ENCODE data around the gene ZNF845.
A peak's percentile ranks its signal among the peaks of the same experiment; 100 is the strongest.
"Not testable (repeated sequence)": the region's sequence is repeated elsewhere in the genome, so short reads cannot be mapped to it uniquely, and the experiment has no call there.

The ZNF845 gene

DNA sequence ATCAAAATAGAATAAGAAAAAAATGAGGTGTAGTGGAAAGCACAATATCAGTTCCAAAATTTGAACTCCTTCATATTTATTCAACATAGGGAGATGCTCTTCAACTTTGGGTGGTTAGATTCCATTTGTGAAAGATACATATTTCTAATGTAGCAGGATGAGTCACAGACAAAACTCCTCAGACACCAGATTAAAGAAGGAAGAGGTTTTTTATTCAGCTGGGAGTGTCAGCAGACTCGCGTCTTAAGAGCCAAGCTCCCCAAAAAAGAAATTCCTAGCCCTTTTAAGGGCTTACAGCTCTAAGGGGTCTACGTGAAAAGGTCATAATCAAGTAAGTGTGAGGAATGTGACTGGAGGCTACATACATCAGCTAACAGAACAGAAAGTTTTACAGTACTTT lies 54.6 kb downstream of the ZNF845 start:
- DNase-seq = peak; percentile 4

DNA sequence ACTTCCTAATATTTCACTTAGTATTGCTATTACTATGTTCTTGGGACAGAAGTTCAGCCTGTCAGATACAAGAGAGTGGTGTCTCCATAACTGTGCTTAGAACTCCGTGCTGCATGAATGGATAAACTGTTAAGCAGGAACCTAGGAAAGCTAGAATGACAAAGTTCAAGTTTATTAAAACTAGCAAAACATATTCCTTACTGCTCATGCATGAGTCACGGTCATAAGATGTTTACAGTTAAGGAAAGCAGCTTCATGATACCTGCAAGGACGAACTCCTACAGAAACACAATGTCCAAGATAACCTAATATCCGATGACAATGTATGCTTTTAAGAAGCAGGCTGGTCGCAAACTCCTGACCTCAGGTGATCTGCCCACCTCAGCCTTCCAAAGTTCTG lies 55.4 kb downstream of the ZNF845 start:
- no peak for DNase-seq

DNA sequence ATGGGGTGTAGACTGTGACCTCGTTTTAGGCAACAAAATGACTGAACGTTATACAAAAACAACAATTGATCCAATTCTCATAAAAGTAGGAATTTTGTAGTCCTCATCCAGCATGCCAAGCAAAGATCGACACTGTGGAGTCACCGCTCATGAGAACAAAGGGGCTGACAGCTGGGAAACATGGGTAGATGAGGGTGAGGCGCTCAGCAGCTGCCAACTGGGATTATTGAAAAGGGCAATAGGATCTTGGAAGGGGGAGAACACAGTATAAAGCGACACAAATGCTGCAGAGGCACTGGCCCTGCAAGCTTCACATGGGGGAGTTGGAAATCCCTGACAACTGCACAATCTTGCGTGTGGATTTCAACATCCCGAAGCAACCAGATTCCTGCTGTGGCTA lies 56.0 kb downstream of the ZNF845 start:
- DNase-seq = no peak

DNA sequence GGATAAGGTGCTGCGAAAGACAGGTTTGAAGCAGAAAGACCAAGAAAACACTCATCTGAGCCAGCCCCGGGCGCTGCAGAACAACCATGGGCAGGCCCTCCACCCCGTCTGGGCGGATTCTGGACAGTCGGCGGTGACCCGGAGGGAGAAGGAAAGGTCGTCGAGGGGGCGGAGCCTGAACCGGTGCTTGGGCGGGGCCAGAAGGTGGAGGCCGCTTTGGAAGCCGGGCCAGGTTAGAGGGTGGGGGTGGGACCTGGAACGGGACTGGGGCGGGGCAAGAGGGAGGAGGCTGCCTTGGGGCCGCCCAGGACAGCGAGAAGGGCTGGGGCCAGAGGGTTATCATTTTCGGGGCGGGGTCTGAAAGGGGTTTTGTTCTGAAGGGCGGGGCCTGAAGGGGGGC lies 56.4 kb downstream of the ZNF845 start:
- no peak for DNase-seq

DNA sequence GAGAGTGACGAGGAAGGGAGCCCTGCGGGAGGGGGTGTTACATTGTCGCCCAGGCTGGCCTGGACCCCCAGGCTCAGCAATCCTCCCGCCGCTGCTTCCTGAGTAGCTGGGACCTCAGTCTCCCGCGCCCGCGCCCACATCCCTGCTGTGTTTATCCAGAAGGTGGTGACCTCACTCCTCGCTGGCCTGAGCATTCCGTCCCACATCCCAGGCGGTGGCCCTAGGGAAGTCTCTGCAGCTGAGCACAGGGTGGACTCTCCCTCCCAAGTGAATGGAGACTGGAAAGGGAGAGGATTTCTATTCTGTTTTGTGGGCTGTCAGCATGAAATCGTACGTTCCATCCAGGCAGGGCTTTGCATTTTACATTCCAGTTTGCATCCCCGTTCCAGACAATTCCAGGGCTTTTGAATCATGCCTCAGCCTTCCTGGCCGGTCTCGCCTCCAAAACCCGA lies 61.0 kb downstream of the ZNF845 start:
- no peak for DNase-seq

DNA sequence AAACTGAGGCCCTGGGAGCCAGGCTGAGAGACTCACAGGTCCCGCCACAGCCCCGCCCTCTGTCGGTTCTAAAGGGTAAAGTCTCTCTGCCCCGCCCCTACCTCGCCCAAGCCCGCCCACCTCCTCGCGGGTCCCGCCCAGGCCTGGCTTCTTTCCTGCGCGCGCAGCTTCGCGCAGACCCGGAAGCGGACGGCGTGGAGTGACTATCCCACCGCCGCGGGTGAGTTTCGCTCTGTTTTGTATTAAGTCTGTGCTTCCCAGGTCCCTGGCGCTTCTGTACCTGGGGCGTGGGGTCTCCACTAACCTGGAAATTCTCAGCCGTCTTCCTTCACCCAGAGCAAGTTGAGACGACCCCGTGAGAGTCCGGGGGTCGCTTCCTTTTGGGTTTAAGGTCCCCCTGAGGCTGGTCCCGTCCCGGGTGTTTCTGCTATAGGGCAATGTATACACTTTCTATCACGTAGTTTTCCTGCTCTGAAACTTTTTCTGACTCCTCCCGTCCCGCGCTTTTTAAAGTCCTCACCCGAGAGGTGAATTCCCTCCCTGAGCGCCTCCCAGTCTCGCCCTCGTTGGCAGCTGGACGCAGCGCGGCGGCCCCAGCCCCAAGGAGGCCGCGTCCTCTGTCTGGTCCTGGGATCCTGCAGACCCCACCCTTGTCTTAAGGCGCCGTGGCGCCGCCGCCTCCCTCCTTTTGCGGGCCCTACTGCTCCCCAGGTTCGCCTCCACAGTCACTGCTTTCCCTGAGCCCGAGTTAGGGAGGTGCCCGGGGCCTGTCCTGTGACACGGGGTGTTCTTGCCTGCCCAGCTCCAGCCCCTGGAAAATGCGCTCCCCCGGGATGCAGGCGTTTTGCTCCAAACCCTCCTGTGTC lies 61.7 kb downstream of the ZNF845 start, which contains the start of gene ZNF765:
Gene ZNF765, plus strand, starts transcription at position 176 of the 866 bp plus-strand sequence. CDS start 2,867 bp downstream, outside the sequence.
- peak; percentile 93 for DNase-seq

DNA sequence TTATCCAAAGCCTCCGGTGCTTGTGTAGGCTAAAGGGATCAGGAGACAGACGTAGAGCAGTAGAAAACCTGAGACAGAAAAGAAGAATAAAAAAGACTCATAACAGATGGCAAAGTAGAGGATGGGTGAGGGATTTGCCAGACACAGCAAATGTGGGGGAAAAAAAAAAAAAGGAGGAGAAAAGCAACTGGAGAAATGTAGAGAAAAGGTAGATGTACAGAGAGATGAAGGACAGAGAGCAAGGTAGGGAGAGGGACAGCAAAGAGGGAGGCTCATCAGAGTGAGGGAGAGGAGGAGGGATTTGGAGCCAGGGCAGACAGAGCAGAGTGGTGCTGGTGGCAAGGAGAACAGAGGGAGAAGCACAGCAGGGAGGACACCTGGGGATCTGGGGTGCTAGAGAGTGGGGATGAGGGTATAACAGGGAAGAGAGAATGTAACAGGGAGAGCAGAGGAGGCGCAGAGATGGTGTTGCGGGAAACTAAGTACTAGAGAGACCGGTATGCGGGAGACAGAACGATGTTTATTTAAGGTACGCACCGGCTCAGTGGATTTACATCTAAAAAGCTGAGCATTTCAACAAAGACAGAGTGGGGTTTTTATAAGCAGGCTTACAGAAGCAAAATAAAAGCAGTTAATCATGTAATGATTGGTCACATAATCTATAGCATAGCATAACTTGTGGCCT lies 62.4 kb downstream of the ZNF845 start:
- DNase-seq = not testable (repeated sequence)

DNA sequence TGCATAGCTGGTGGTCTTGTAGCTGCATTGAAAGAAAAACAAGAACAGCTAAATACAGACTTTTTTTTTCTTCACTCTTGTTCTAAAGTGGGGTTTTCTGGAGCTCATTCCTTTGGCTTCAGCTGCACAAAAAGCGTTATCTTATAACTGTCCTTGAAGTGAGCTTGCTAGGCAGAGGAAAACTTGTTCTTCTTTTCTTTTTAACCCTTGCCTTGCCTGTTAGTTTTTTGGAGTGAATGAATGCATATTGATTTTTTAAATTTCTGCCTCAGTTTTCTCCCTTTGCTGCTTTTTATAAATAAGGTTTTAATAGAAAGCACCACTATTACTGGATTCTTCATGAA lies 62.9 kb downstream of the ZNF845 start:
- no peak for DNase-seq

DNA sequence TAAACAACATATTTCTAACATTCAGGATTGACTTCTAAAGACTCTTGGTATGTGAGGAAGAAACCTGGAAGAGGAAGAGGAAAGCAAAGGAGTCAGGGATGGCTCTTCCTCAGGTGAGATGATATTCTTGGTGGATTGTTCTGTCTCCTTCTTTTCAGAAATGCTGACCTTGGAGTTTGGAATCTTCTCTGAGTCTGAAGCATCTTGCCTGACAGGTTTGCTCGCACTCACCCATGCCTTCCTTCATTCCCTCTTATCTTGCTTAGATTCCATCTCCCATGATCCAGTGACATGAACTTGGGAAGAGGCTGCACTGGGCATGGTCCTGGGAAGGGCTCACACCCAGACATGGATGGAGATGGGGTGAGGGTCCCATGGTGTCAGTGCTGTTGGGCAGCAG lies 64.4 kb downstream of the ZNF845 start:
- DNase-seq = not testable (repeated sequence)
